Gastrocnemius medialis (tissue), 4 donors: Measurements from ENCODE around the gene TDRD5. TPM values are rescaled to one million over a fixed set of nuclear protein-coding genes. Genes with fewer than 3 reads are reported as not detected.
"Not testable (repeated sequence)": the region's sequence is repeated elsewhere in the genome, so short reads cannot be mapped to it uniquely, and the experiment has no call there.

ENCODE experiments used
- ATAC-seq, 2 donors: fragments of 150-250 bp; one replicate each; pipeline ENCODE4 v1.9.1; 2016
- DNase-seq, 2 donors: peaks; one replicate each; pipeline ENCODE4 v3.0.0-alpha.2; 2019
- H3K27ac ChIP-seq, 4 donors: fragments of 200-600 bp; sonication (generic); 1 replicate in 1 of 4; 2 replicates in 3 of 4; pipeline ENCODE4 v1.5.1; 2016 to 2018; ENCODE audit warnings: mild to moderate bottlenecking in 2 of 4, moderate library complexity in 1 of 4
- H3K27me3 ChIP-seq, 3 donors: fragments of 200-600 bp; sonication (generic) in 2 of 3; 1 replicate in 1 of 3; 2 replicates in 2 of 3; pipeline versions ENCODE4 v1.5.1 to v1.6.0; 2016 to 2019; ENCODE audit warnings: mild to moderate bottlenecking in 1 of 3, moderate library complexity in 1 of 3
- H3K36me3 ChIP-seq, 2 donors: fragments of 200-600 bp; sonication (generic) in 1 of 2; one replicate each; pipeline ENCODE4 v1.5.1; 2017 to 2018
- H3K4me1 ChIP-seq, 2 donors: fragments of 200-600 bp; sonication (generic) in 1 of 2; one replicate each; pipeline ENCODE4 v1.5.1; 2016 to 2017; ENCODE audit warnings: mild to moderate bottlenecking in 2 of 2
- H3K4me3 ChIP-seq, 4 donors: fragments of 200-600 bp; sonication (generic) in 3 of 4; 1 replicate in 1 of 4; 2 replicates in 3 of 4; pipeline ENCODE4 v1.5.1; 2016 to 2019; ENCODE audit warnings: mild to moderate bottlenecking in 2 of 4
- H3K9me3 ChIP-seq, 3 donors: fragments of 200-600 bp; sonication (generic) in 2 of 3; 1 replicate in 1 of 3; 2 replicates in 2 of 3; pipeline ENCODE4 v1.5.1; 2016 to 2019
- POLR2A ChIP-seq, 2 donors: fragments of 450-650 bp; IDR thresholded peaks; one replicate each; pipeline ENCODE4 v1.6.1; 2017; ENCODE audit warnings: antibody characterized with exemption in 2 of 2, mild to moderate bottlenecking in 2 of 2, moderate library complexity in 2 of 2
- in situ Hi-C, 4 donors: fragments of 200-750 bp; cut with MboI; loops; one replicate each; pipeline versions ENCODE4 v1.15.0 to v1.8.0; 2017; ENCODE audit warnings: low sequenced_read_pairs in 4 of 4
- intact Hi-C: fragments of 100-400 bp; cut with DNase I; formaldehyde crosslinking; loops from one replicate; pipeline ENCODE4 v1.15.1; 2023; ENCODE audit warnings: low total_unique reads
- total RNA-seq, 4 donors: library from RNA; depleted of rRNA; stranded (reverse); fragments of >200 nt; gene quantifications; one replicate each; pipeline versions ENCODE4 v1.1.0 to v1.2.3, GENCODE V29; 2016
- TF ChIP-seq, protein P1 (sequence below), 5 experiments: fragments of 450-650 bp in 3 of 5; fragments of 200-600 bp in 2 of 5; sonication (generic) in 2 of 5; IDR thresholded peaks in 4 of 5; conservative IDR thresholded peaks in 1 of 5; 1 replicate in 4 of 5; 2 replicates in 1 of 5; pipeline ENCODE4 v1.5.1; 2016 to 2019; ENCODE audit warnings: antibody characterized with exemption in 5 of 5, mild to moderate bottlenecking in 3 of 5, moderate library complexity in 3 of 5

The TDRD5 gene
- total RNA-seq, 4 donors from 2014 or later = not detected

DNA sequence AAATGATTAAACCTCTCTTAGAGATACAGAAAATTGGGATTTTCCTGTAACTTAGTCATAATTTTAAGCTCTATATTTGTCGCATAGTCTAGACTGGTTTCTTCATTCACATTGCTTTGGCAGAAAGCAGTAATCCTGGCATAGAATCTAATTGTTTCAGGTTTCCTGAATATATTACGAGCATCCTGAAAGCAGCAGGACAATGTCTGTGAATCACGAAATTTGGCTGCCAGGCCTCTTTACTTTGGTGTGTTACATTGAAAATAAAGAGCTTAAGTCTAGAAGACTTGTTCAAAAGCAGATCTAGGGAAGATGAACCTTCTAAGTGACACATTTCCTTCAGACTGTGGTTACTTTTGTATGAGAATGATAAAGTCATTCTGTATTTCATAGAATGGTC, 72.2 kb downstream of the TDRD5 start:
- no peak for DNase-seq
- Histone ChIP-seq H3K27me3 (no peaks in the 10 kb centered on the region), H3K4me3 (no peak overlapping the region), H3K27ac (no peak overlapping the region), H3K9me3 (no peaks in the 10 kb centered on the region), H3K4me1 (no peaks in the 10 kb centered on the region), H3K36me3 (no peaks in the 10 kb centered on the region)
- no peak for ATAC-seq
- intact Hi-C loops (no loop called here), in situ Hi-C loops (no loop called here)
- no peak for TF ChIP-seq POLR2A (IDR thresholded peaks at IDR 0.05)
- TF ChIP-seq, protein P1, sequence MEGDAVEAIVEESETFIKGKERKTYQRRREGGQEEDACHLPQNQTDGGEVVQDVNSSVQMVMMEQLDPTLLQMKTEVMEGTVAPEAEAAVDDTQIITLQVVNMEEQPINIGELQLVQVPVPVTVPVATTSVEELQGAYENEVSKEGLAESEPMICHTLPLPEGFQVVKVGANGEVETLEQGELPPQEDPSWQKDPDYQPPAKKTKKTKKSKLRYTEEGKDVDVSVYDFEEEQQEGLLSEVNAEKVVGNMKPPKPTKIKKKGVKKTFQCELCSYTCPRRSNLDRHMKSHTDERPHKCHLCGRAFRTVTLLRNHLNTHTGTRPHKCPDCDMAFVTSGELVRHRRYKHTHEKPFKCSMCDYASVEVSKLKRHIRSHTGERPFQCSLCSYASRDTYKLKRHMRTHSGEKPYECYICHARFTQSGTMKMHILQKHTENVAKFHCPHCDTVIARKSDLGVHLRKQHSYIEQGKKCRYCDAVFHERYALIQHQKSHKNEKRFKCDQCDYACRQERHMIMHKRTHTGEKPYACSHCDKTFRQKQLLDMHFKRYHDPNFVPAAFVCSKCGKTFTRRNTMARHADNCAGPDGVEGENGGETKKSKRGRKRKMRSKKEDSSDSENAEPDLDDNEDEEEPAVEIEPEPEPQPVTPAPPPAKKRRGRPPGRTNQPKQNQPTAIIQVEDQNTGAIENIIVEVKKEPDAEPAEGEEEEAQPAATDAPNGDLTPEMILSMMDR (IDR thresholded peaks at IDR 0.05 in 4 of 5, conservative IDR thresholded peaks at IDR 0.05 in 1 of 5) = no peak

DNA sequence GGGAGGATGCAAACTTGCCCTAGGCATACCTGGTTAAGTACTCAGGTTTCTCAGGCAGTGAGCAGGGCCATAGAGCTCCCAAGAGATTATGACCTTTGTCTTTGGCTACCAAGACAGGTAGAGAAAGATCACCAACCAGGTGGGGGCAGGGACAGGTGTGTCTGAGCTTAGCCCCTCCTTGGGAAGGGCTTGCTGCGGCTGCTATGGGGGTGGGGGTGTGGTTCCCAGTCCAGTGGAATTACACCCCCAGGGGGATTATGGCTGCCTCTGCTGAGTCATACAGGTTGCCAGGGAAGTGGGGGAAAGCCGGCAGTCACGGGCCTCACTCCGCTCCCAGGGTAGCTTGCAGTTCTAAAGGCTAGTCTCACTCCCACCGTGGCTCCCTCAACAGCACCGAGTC, 86.2 kb downstream of the TDRD5 start:
- intact Hi-C loops = no loop called here
- no peak for DNase-seq
- H3K27me3 ChIP-seq = no peaks in the 10 kb centered on the region

DNA sequence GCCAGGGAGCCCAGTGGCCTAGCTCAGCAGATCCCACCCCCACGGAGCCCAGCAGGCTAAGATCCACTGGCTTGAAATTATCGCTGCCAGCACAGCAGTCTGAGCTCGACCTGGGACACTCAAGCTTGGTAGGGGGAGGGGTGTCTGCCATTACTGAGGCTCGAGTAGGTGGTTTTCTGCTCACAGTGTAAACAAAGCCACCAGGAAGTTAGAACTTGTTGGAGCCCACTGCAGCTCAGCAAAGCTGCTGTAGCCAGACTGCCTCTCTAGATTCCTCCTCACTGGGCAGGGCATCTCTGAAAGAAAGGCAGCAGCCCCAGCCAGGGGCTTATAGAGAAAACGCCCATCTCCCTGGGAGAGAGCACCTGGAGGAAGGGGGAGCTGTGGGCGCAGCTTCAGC, 102.9 kb downstream of the TDRD5 start:
- H3K27me3 ChIP-seq, H3K4me3 ChIP-seq, H3K27ac ChIP-seq, H3K36me3 ChIP-seq, H3K9me3 ChIP-seq, in situ Hi-C loops, DNase-seq, H3K4me1 ChIP-seq, ATAC-seq, intact Hi-C loops: not testable (repeated sequence)

More for the DNA sequence above, 86.2 kb downstream of the TDRD5 start:
- no peak overlapping the region for H3K27ac ChIP-seq
- in situ Hi-C loops = no loop called here
- ATAC-seq = no peak
- H3K4me3 ChIP-seq = no peak overlapping the region
- no peaks in the 10 kb centered on the region for H3K9me3 ChIP-seq
- TF ChIP-seq, protein P1 (IDR thresholded peaks at IDR 0.05 in 4 of 5, conservative IDR thresholded peaks at IDR 0.05 in 1 of 5) = no peak
- no peak for TF ChIP-seq POLR2A (IDR thresholded peaks at IDR 0.05)
- H3K36me3 ChIP-seq = no peaks in the 10 kb centered on the region
- no peaks in the 10 kb centered on the region for H3K4me1 ChIP-seq

DNA sequence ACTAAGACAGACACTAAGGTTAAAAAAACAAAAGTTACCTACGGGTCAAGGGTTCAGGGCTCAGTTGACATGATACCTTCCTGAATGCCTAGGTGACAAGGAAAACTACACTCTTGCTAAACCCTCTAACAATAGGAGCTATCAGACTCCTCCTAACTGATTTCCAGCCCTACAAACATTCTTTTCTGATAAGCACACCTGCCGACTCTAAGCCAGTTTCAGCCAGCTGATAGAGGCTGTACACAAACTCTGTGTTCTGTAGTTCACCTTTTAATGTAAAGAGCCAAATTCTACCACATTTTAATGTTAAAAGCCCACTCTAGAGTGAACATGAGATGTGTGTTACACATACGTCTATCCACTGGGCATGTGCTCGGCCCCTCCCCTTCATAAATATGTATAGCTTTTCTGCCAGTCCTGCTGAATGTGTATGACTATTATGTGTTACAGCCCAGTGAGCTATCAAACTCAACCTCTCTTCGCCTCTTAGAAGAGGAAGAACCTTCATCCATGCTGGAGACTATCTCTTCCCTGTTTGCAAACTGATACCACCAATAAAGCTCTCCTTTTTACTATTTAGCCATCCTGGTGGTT, 111.4 kb downstream of the TDRD5 start:
- TF ChIP-seq, protein P1 (IDR thresholded peaks at IDR 0.05 in 4 of 5, conservative IDR thresholded peaks at IDR 0.05 in 1 of 5) = no peak
- TF ChIP-seq POLR2A (IDR thresholded peaks at IDR 0.05) = no peak
- in situ Hi-C loops = loop anchor here in 1 of 4 donors (25.0 kb wide), 1 partner anchor 484 kb away; no protein-coding TSS in a partner anchor
- Histone ChIP-seq H3K36me3 (no peaks in the 10 kb centered on the region), H3K27me3 (no peaks in the 10 kb centered on the region), H3K4me3 (no peak overlapping the region), H3K9me3 (no peaks in the 10 kb centered on the region), H3K4me1 (no peaks in the 10 kb centered on the region), H3K27ac (no peak overlapping the region)
- ATAC-seq (no peak), DNase-seq (no peak)
- intact Hi-C loops = no loop called here

DNA sequence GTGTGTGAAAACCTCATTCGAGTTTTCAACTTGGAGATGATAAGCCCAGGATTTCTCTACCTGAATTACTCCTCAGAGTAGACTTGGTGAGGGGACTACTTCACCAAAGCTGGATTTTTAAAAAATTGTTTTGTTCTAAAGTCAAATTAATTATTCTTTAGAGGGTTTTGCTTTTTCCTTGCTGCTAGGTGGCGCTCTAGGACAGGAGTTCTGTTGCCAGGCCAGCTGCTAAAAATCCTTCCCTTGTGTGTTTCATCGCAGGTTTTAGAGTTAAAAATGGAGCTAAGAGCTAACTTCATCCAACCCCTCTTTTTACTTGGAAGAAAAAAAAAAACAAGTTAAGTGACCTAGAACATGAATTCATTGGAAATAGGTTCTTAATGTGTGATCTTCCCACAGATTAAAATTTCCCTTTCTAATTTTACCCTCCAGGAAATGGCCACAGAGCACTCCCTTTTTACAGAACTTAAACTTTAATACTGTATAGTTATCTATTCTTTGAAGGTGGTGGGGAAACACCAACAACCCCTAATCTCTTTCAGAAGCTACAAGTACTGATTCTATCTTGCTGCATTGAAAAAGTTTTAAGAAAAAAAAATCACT, 114.8 kb downstream of the TDRD5 start:
- H3K9me3 ChIP-seq = no peaks in the 10 kb centered on the region
- no peaks in the 10 kb centered on the region for H3K36me3 ChIP-seq
- peaks cover 0 to 11% of the 10 kb centered on the region in 2 donors for H3K4me1 ChIP-seq
- in situ Hi-C loops (loop anchor here in 1 of 4 donors (25.0 kb wide), 1 partner anchor 481 kb away; no protein-coding TSS in a partner anchor), intact Hi-C loops (loop anchor here (1.0 to 5.0 kb wide), 3 partner anchors 103 to 776 kb away; no protein-coding TSS in a partner anchor)
- H3K4me3 ChIP-seq = no peak overlapping the region
- ATAC-seq (no peak), DNase-seq (peak in 1 of 2 donors; percentile 9)
- no peak overlapping the region for H3K27ac ChIP-seq
- no peak for TF ChIP-seq POLR2A (IDR thresholded peaks at IDR 0.05)
- TF ChIP-seq, protein P1 (IDR thresholded peaks at IDR 0.05 in 4 of 5, conservative IDR thresholded peaks at IDR 0.05 in 1 of 5) = peak; percentile 47 to 73 (median 60)
- H3K27me3 ChIP-seq = no peaks in the 10 kb centered on the region
